Spleen (tissue), 7 donors: ENCODE measurements around the gene BTG4.

Experiments
- CTCF ChIP-seq, 11 experiments: fragments of 200-600 bp in 7 of 11; fragments of 450-650 bp in 4 of 11; sonication (generic) in 4 of 11; IDR thresholded peaks in 8 of 11; conservative IDR thresholded peaks in 3 of 11; 1 replicate in 7 of 11; 2 replicates in 4 of 11; pipeline versions ENCODE4 v1.4.0 to v1.8.0; 2016 to 2021; ENCODE audit warnings: antibody characterized with exemption in 11 of 11, inconsistent platforms in 4 of 11, mild to moderate bottlenecking in 1 of 11
- POLR2A ChIP-seq, 3 donors: fragments of 450-650 bp; IDR thresholded peaks; one replicate each; pipeline ENCODE4 v1.5.1; 2017; ENCODE audit warnings: antibody characterized with exemption in 3 of 3, mild to moderate bottlenecking in 1 of 3
- donor health status: DM: no; HTN: no; CAD: no; lungs with moderate emphysema.
- donor health status: DM: no; HTN: no; CAD: no.
- donor health status: DM: no; HTN: no; CAD: no.

- TF ChIP-seq CTCF (IDR thresholded peaks at IDR 0.05 in 8 of 11, conservative IDR thresholded peaks at IDR 0.05 in 3 of 11) (no peak), POLR2A (IDR thresholded peaks at IDR 0.05) (no peak)
Measured at GRCh38 chr11:111494040-111494439, 18.1 kb downstream of the BTG4 start.
